Tibial artery (tissue), 4 donors: ENCODE data around the gene SCRN2.

ENCODE experiments used
- DNase-seq, 2 donors: peaks; one replicate each; pipeline ENCODE4 v3.0.0-alpha.2; 2019
- H3K27ac ChIP-seq, 2 donors: fragments of 200-600 bp; sonication (generic) in 1 of 2; 1 replicate in 1 of 2; 2 replicates in 1 of 2; pipeline ENCODE4 v1.5.1; 2018 to 2019; ENCODE audit warnings: mild to moderate bottlenecking in 1 of 2
- H3K27me3 ChIP-seq, 2 donors: fragments of 200-600 bp; sonication (generic) in 1 of 2; one replicate each; pipeline versions ENCODE4 v1.5.1 to v1.6.0; 2016 to 2019
- H3K36me3 ChIP-seq, 3 donors: fragments of 200-600 bp; sonication (generic) in 2 of 3; one replicate each; pipeline ENCODE4 v1.5.1; 2016 to 2019; ENCODE audit warnings: mild to moderate bottlenecking in 2 of 3
- H3K4me1 ChIP-seq, 4 donors: fragments of 200-600 bp; sonication (generic) in 2 of 4; 1 replicate in 3 of 4; 2 replicates in 1 of 4; pipeline ENCODE4 v1.5.1; 2016 to 2019
- H3K4me3 ChIP-seq, 2 donors: fragments of 200-600 bp; sonication (generic) in 1 of 2; 1 replicate in 1 of 2; 2 replicates in 1 of 2; pipeline ENCODE4 v1.5.1; 2018 to 2019; ENCODE audit warnings: mild to moderate bottlenecking in 2 of 2
- H3K9me3 ChIP-seq, 3 donors: fragments of 200-600 bp; sonication (generic) in 1 of 3; one replicate each; pipeline ENCODE4 v1.5.1; 2016 to 2019
- CTCF ChIP-seq, 2 experiments: fragments of 200-600 bp in 1 of 2; fragments of 450-650 bp in 1 of 2; IDR thresholded peaks; one replicate each; pipeline ENCODE4 v1.5.1; 2017 to 2019; ENCODE audit warnings: antibody characterized with exemption in 2 of 2, mild to moderate bottlenecking in 1 of 2, moderate library complexity in 1 of 2
- intact Hi-C: fragments of 100-400 bp; cut with DNase I; formaldehyde crosslinking; loops from one replicate; pipeline ENCODE4 v1.15.0; 2023; ENCODE audit warnings: low total_unique reads

Gene SCRN2

GRCh38 chr17:47806913-47807255 lies 34.2 kb downstream of the SCRN2 start:
- Histone ChIP-seq H3K27ac (no peak overlapping the region), H3K36me3 (peaks cover 6 to 38% (median 38%) of the 10 kb centered on the region in 3 donors), H3K4me3 (no peak overlapping the region), H3K27me3 (peaks cover 0 to 14% of the 10 kb centered on the region in 2 donors), H3K9me3 (no peaks in the 10 kb centered on the region), H3K4me1 (peaks cover 0 to 5% (median 0%) of the 10 kb centered on the region in 4 donors)
- no peak for DNase-seq
- intact Hi-C loops: no loop called here
- no peak for TF ChIP-seq CTCF (IDR thresholded peaks at IDR 0.05)

DNA sequence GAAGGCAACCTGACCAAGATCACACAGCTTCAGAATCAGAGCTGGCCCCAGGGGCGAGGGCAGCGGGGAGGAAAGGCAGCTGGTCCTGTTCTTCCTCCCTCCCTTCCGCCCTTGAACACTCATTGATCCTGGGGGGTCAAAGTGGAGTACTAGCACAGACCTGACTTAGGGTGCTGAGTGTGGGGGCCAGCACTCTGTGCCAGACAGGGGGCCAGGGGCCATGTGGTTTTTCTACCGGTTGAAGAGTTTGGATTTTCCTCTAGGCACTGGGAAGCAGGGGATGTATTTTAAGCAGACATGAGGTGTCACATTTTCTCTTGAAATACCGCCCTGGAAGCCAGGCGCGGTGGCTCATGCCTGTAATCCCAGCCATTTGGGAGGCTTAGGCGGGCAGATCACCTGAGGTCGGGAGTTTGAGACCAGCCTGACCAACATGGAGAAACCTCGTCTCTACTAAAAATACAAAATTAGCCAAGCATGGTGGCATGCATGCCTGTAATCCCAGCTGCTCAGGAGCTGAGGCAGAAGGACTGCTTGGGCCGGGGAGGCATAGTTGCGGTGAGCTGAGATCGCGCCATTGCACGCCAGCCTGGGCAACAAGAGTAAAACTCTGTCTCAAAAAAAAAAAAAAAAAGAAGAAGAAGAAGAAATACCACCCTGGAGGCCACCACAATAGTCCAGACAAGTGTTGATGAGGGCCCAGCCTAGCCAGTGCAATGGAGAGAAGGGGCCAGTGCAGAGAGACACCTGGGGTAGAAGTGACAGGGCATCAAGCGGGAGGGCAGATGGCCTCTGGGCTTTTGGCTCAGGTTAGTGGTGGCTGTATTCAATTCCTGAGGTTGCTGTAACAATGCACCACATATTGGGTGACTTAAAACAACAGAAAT lies 34.8 kb downstream of the SCRN2 start:
- intact Hi-C loops: no loop called here
- H3K4me1 ChIP-seq: peaks cover 0 to 5% (median 0%) of the 10 kb centered on the region in 4 donors
- H3K9me3 ChIP-seq: no peaks in the 10 kb centered on the region
- no peak for TF ChIP-seq CTCF (IDR thresholded peaks at IDR 0.05)
- DNase-seq: no peak
- no peak overlapping the region for H3K4me3 ChIP-seq
- H3K36me3 ChIP-seq: peaks cover 6 to 38% (median 36%) of the 10 kb centered on the region in 3 donors
- no peak overlapping the region for H3K27ac ChIP-seq
- peaks cover 0 to 18% of the 10 kb centered on the region in 2 donors for H3K27me3 ChIP-seq

- no peak for DNase-seq
- H3K4me1 ChIP-seq: peaks cover 0 to 5% (median 0%) of the 10 kb centered on the region in 4 donors
Observed at GRCh38 chr17:47804461-47804860, 36.6 kb downstream of the SCRN2 start.

GRCh38 chr17:47803751-47804150 lies 37.3 kb downstream of the SCRN2 start:
- H3K4me3 ChIP-seq: no peak overlapping the region
- peaks cover 0 to 25% of the 10 kb centered on the region in 2 donors for H3K27me3 ChIP-seq
- H3K36me3 ChIP-seq: peaks cover 6 to 24% (median 23%) of the 10 kb centered on the region in 3 donors
- no peak overlapping the region for H3K27ac ChIP-seq
- no peaks in the 10 kb centered on the region for H3K9me3 ChIP-seq
- no peak for DNase-seq
- no peak for TF ChIP-seq CTCF (IDR thresholded peaks at IDR 0.05)
- intact Hi-C loops: no loop called here
- peaks cover 0 to 5% (median 0%) of the 10 kb centered on the region in 4 donors for H3K4me1 ChIP-seq

More at GRCh38 chr17:47804461-47804860, 36.6 kb downstream of the SCRN2 start:
- peaks cover 0 to 25% of the 10 kb centered on the region in 2 donors for H3K27me3 ChIP-seq
- H3K9me3 ChIP-seq: no peaks in the 10 kb centered on the region
- intact Hi-C loops: no loop called here
- no peak for TF ChIP-seq CTCF (IDR thresholded peaks at IDR 0.05)
- H3K27ac ChIP-seq: no peak overlapping the region
- peaks cover 6 to 30% (median 29%) of the 10 kb centered on the region in 3 donors for H3K36me3 ChIP-seq
- H3K4me3 ChIP-seq: no peak overlapping the region

GRCh38 chr17:47803201-47803600 lies 37.9 kb downstream of the SCRN2 start:
- peaks cover under 1 to 18% (median 17%) of the 10 kb centered on the region in 3 donors for H3K36me3 ChIP-seq
- peaks cover 0 to 5% (median 0%) of the 10 kb centered on the region in 4 donors for H3K4me1 ChIP-seq
- H3K4me3 ChIP-seq: no peak overlapping the region
- no peak for TF ChIP-seq CTCF (IDR thresholded peaks at IDR 0.05)
- no peaks in the 10 kb centered on the region for H3K9me3 ChIP-seq
- H3K27ac ChIP-seq: no peak overlapping the region
- intact Hi-C loops: no loop called here
- H3K27me3 ChIP-seq: peaks cover 0 to 30% of the 10 kb centered on the region in 2 donors
- DNase-seq: no peak
